ENCODE results near the gene DPAGT1. TPM values are rescaled to one million over a fixed set of nuclear protein-coding genes. Genes with fewer than 3 reads are reported as not detected.

The DPAGT1 gene
- total RNA-seq, 1 donor from 2014 or later: 48.8 TPM

- Mint-ChIP-seq H3K27me3 (ENCODE audit: low read depth) (no peaks in the 10 kb centered on the region), H3K27ac (ENCODE audit: unreplicated experiment) (no peak overlapping the region), H3K36me3 (ENCODE audit: low read depth) (no peaks in the 10 kb centered on the region), H3K4me1 (peaks cover 24% of the 10 kb centered on the region), H3K9me3 (no peaks in the 10 kb centered on the region), H3K4me3 (no peak overlapping the region)
- DNase-seq (ENCODE audit: low read depth, low spot score): no peak
- TF ChIP-seq, protein P1, sequence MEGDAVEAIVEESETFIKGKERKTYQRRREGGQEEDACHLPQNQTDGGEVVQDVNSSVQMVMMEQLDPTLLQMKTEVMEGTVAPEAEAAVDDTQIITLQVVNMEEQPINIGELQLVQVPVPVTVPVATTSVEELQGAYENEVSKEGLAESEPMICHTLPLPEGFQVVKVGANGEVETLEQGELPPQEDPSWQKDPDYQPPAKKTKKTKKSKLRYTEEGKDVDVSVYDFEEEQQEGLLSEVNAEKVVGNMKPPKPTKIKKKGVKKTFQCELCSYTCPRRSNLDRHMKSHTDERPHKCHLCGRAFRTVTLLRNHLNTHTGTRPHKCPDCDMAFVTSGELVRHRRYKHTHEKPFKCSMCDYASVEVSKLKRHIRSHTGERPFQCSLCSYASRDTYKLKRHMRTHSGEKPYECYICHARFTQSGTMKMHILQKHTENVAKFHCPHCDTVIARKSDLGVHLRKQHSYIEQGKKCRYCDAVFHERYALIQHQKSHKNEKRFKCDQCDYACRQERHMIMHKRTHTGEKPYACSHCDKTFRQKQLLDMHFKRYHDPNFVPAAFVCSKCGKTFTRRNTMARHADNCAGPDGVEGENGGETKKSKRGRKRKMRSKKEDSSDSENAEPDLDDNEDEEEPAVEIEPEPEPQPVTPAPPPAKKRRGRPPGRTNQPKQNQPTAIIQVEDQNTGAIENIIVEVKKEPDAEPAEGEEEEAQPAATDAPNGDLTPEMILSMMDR (conservative IDR thresholded peaks at IDR 0.05): no peak
Observed at GRCh38 chr11:119118227-119118626, 16.6 kb upstream of the DPAGT1 start.

GRCh38 chr11:119117004-119117706, 15.5 kb upstream of the DPAGT1 start:
- H3K27me3 Mint-ChIP-seq (ENCODE audit: low read depth): no peaks in the 10 kb centered on the region
- peaks cover 18% of the 10 kb centered on the region for H3K4me1 Mint-ChIP-seq
- no peaks in the 10 kb centered on the region for H3K9me3 Mint-ChIP-seq
- TF ChIP-seq, protein P1 (conservative IDR thresholded peaks at IDR 0.05): no peak
- DNase-seq (ENCODE audit: low read depth, low spot score): no peak
- no peaks in the 10 kb centered on the region for H3K36me3 Mint-ChIP-seq (ENCODE audit: low read depth)
- no peak overlapping the region for H3K4me3 Mint-ChIP-seq
- peak overlapping the region; percentile 67 for H3K27ac Mint-ChIP-seq (ENCODE audit: unreplicated experiment)

GRCh38 chr11:119116601-119117000, 14.9 kb upstream of the DPAGT1 start:
- H3K27me3 Mint-ChIP-seq (ENCODE audit: low read depth): no peaks in the 10 kb centered on the region
- no peak overlapping the region for H3K4me3 Mint-ChIP-seq
- H3K27ac Mint-ChIP-seq (ENCODE audit: unreplicated experiment): peak overlapping the region; percentile 67
- TF ChIP-seq, protein P1 (conservative IDR thresholded peaks at IDR 0.05): no peak
- no peaks in the 10 kb centered on the region for H3K36me3 Mint-ChIP-seq (ENCODE audit: low read depth)
- peaks cover 14% of the 10 kb centered on the region for H3K4me1 Mint-ChIP-seq
- no peak for DNase-seq (ENCODE audit: low read depth, low spot score)
- no peaks in the 10 kb centered on the region for H3K9me3 Mint-ChIP-seq

GRCh38 chr11:119116235-119116594, 14.6 kb upstream of the DPAGT1 start:
- Mint-ChIP-seq H3K9me3 (no peaks in the 10 kb centered on the region), H3K36me3 (ENCODE audit: low read depth) (no peaks in the 10 kb centered on the region), H3K27ac (ENCODE audit: unreplicated experiment) (no peak overlapping the region), H3K4me3 (no peak overlapping the region), H3K27me3 (ENCODE audit: low read depth) (no peaks in the 10 kb centered on the region), H3K4me1 (peaks cover 12% of the 10 kb centered on the region)
- TF ChIP-seq, protein P1 (conservative IDR thresholded peaks at IDR 0.05): no peak
- no peak for DNase-seq (ENCODE audit: low read depth, low spot score)

- no peak for DNase-seq (ENCODE audit: low read depth, low spot score)
- Mint-ChIP-seq H3K9me3 (no peaks in the 10 kb centered on the region), H3K4me3 (peak overlapping the region; percentile 29), H3K4me1 (peaks cover 6% of the 10 kb centered on the region), H3K27ac (ENCODE audit: unreplicated experiment) (no peak overlapping the region), H3K27me3 (ENCODE audit: low read depth) (no peaks in the 10 kb centered on the region), H3K36me3 (ENCODE audit: low read depth) (no peaks in the 10 kb centered on the region)
- TF ChIP-seq, protein P1 (conservative IDR thresholded peaks at IDR 0.05): no peak
Observed at GRCh38 chr11:119115484-119116234, 14.0 kb upstream of the DPAGT1 start.

Measured in neural crest cell (in vitro differentiated cells).